Muscle of leg (tissue), 11 donors: Measurements from ENCODE around the gene ACAD9. TPM values are rescaled to one million over a fixed set of nuclear protein-coding genes. Genes with fewer than 3 reads are reported as not detected.
"Not testable (repeated sequence)": the region's sequence is repeated elsewhere in the genome, so short reads cannot be mapped to it uniquely, and the experiment has no call there.

Experiments used
- DNase-seq: peaks from one replicate; pipeline ENCODE4 v3.0.0; 2013
- H3K27ac ChIP-seq: one replicate; pipeline ENCODE4 v1.5.1; 2013; ENCODE audit warnings: mild to moderate bottlenecking, low read length, control low read depth
- H3K27me3 ChIP-seq: one replicate; pipeline ENCODE4 v1.6.1; 2013; ENCODE audit warnings: low read length; ENCODE audit not compliant: control insufficient read depth, insufficient read depth
- H3K36me3 ChIP-seq: one replicate; pipeline ENCODE4 v1.6.1; 2013; ENCODE audit warnings: low read length; ENCODE audit not compliant: control insufficient read depth, insufficient read depth
- H3K4me1 ChIP-seq: one replicate; pipeline ENCODE4 v1.6.1; 2013; ENCODE audit warnings: low read length; ENCODE audit not compliant: control insufficient read depth, insufficient read depth
- H3K4me3 ChIP-seq: one replicate; pipeline ENCODE4 v1.5.1; 2013; ENCODE audit warnings: low read length, control low read depth
- H3K9me3 ChIP-seq: replicated peaks from 2 replicates; pipeline ENCODE4 v1.6.1; 2013; ENCODE audit warnings: low read depth, low read length; ENCODE audit not compliant: control insufficient read depth
- WGBS: methylation state at CpG from one replicate; pipeline ENCODE4 v1.1.5; 2013; ENCODE audit warnings: missing lambda C conversion rate; ENCODE audit not compliant: insufficient coverage; 5-methylcytosine and 5-hydroxymethylcytosine counted together
- polyA plus RNA-seq, 8 donors: library from polyadenylated mRNA; unstranded; fragments of 120-200 nt; gene quantifications; one replicate each; pipeline versions ENCODE4 v1.2.1 to v1.2.3, GENCODE V29; 2013; ENCODE audit warnings: inconsistent platforms in 1 of 8, low replicate concordance in 1 of 8; ENCODE audit not compliant: insufficient read length in 8 of 8, insufficient read depth in 1 of 8
- total RNA-seq: library from RNA; stranded (reverse); fragments of 120-200 nt; gene quantifications from one replicate; pipeline ENCODE4 v1.2.4, GENCODE V29; 2013

ACAD9 gene
- total and polyA plus RNA-seq, 9 donors: 22.7 to 30.4 (median 25.6) TPM

- WGBS: 93% methylated on average over 2 of the region's 3 CpGs
- Histone ChIP-seq H3K4me3 (no peak overlapping the region), H3K27me3 (no peaks in the 10 kb centered on the region), H3K36me3 (no peaks in the 10 kb centered on the region), H3K27ac (no peak overlapping the region), H3K9me3 (peaks cover 50% of the 10 kb centered on the region), H3K4me1 (peaks cover under 1% of the 10 kb centered on the region)
- DNase-seq: no peak
These were observed 21.3 kb upstream of the ACAD9 start for GRCh38 chr3:128858167-128858566.

- H3K9me3 ChIP-seq: peaks cover 37% of the 10 kb centered on the region
- H3K4me3 ChIP-seq: no peak overlapping the region
- no peaks in the 10 kb centered on the region for H3K27me3 ChIP-seq
- H3K4me1 ChIP-seq: peaks cover 13% of the 10 kb centered on the region
- WGBS: 90% methylated on average over 5 of the region's 6 CpGs
- H3K36me3 ChIP-seq: no peaks in the 10 kb centered on the region
- no peak for DNase-seq
- no peak overlapping the region for H3K27ac ChIP-seq
These were observed 19.8 kb upstream of the ACAD9 start for GRCh38 chr3:128859630-128860029.

GRCh38 chr3:128861491-128861890 lies 17.9 kb upstream of the ACAD9 start:
- no peak overlapping the region for H3K4me3 ChIP-seq
- H3K9me3 ChIP-seq: peaks cover 34% of the 10 kb centered on the region
- H3K27ac ChIP-seq: no peak overlapping the region
- 95% methylated on average over 6 of the region's 6 CpGs for WGBS
- DNase-seq: no peak
- H3K4me1 ChIP-seq: peaks cover 22% of the 10 kb centered on the region
- H3K36me3 ChIP-seq: no peaks in the 10 kb centered on the region
- no peaks in the 10 kb centered on the region for H3K27me3 ChIP-seq

- no peak overlapping the region for H3K27ac ChIP-seq
- no peak overlapping the region for H3K4me3 ChIP-seq
- no peaks in the 10 kb centered on the region for H3K36me3 ChIP-seq
- DNase-seq: peak; percentile 22
- WGBS: no CpG with 5 or more reads among the region's 3 CpGs
- peaks cover 22% of the 10 kb centered on the region for H3K4me1 ChIP-seq
- no peaks in the 10 kb centered on the region for H3K27me3 ChIP-seq
- H3K9me3 ChIP-seq: peaks cover 24% of the 10 kb centered on the region
These were observed 15.9 kb upstream of the ACAD9 start for GRCh38 chr3:128863560-128863959.

- H3K4me3 ChIP-seq: no peak overlapping the region
- WGBS: 26% methylated on average over 7 of the region's 11 CpGs
- H3K27me3 ChIP-seq: no peaks in the 10 kb centered on the region
- no peaks in the 10 kb centered on the region for H3K36me3 ChIP-seq
- H3K4me1 ChIP-seq: peaks cover 22% of the 10 kb centered on the region
- H3K27ac ChIP-seq: peak overlapping the region; percentile 15
- DNase-seq: peak; percentile 60
- H3K9me3 ChIP-seq: peaks cover 16% of the 10 kb centered on the region
These were observed 15.0 kb upstream of the ACAD9 start for GRCh38 chr3:128864351-128864811.

- WGBS: 30% methylated on average over 10 of the region's 25 CpGs
- H3K9me3 ChIP-seq, H3K27me3 ChIP-seq, H3K4me3 ChIP-seq, H3K36me3 ChIP-seq: not testable (repeated sequence)
- Histone ChIP-seq H3K4me1 (peaks cover 22% of the 10 kb centered on the region), H3K27ac (peak overlapping the region; percentile 15)
- peak; percentile 66 for DNase-seq
These were observed 14.3 kb upstream of the ACAD9 start for GRCh38 chr3:128864849-128865804.

- no peak for DNase-seq
- no peak overlapping the region for H3K27ac ChIP-seq
- no peaks in the 10 kb centered on the region for H3K27me3 ChIP-seq
- 74% methylated on average over 4 of the region's 4 CpGs for WGBS
- no peak overlapping the region for H3K4me3 ChIP-seq
- H3K36me3 ChIP-seq: no peaks in the 10 kb centered on the region
- H3K4me1 ChIP-seq: peaks cover 22% of the 10 kb centered on the region
- H3K9me3 ChIP-seq: no peaks in the 10 kb centered on the region
These were observed 12.0 kb upstream of the ACAD9 start for GRCh38 chr3:128867200-128868125.

GRCh38 chr3:128870347-128870746 lies 9.1 kb upstream of the ACAD9 start:
- Histone ChIP-seq H3K27ac (no peak overlapping the region), H3K4me1 (peaks cover 15% of the 10 kb centered on the region), H3K4me3 (no peak overlapping the region), H3K9me3 (no peaks in the 10 kb centered on the region), H3K36me3 (no peaks in the 10 kb centered on the region), H3K27me3 (no peaks in the 10 kb centered on the region)
- WGBS: 100% methylated on average over 1 of the region's 4 CpGs
- no peak for DNase-seq

- Histone ChIP-seq H3K4me3 (no peak overlapping the region), H3K9me3 (no peaks in the 10 kb centered on the region), H3K27me3 (no peaks in the 10 kb centered on the region), H3K36me3 (no peaks in the 10 kb centered on the region), H3K27ac (no peak overlapping the region), H3K4me1 (peaks cover 17% of the 10 kb centered on the region)
- 67% methylated on average over 2 of the region's 4 CpGs for WGBS
- DNase-seq: no peak
These were observed 7.1 kb upstream of the ACAD9 start for GRCh38 chr3:128872282-128872681.

GRCh38 chr3:128872744-128873143 lies 6.7 kb upstream of the ACAD9 start:
- Histone ChIP-seq H3K36me3 (peaks cover 1% of the 10 kb centered on the region), H3K9me3 (no peaks in the 10 kb centered on the region), H3K4me3 (no peak overlapping the region), H3K27ac (no peak overlapping the region), H3K27me3 (no peaks in the 10 kb centered on the region), H3K4me1 (peaks cover 19% of the 10 kb centered on the region)
- no peak for DNase-seq
- 87% methylated on average over 7 of the region's 8 CpGs for WGBS
